Mesodermal cell (in vitro differentiated cells): ENCODE measurements around the gene ARL5C.

Experiments
- H3K27ac ChIP-seq: 2 replicates; pipeline ENCODE4 v1.7.0; 2013; ENCODE audit warnings: mild to moderate bottlenecking, low read depth, low read length, moderate library complexity; ENCODE audit not compliant: severe bottlenecking
- H3K36me3 ChIP-seq: 2 replicates; pipeline ENCODE4 v1.7.1; 2013; ENCODE audit warnings: mild to moderate bottlenecking, low read length, moderate library complexity; ENCODE audit not compliant: control insufficient read depth, insufficient read depth
- H3K4me1 ChIP-seq: one replicate; pipeline ENCODE4 v1.7.1; 2013; ENCODE audit warnings: mild to moderate bottlenecking, low read length; ENCODE audit not compliant: insufficient read depth, control insufficient read depth, poor library complexity, severe bottlenecking
- H3K4me3 ChIP-seq: 2 replicates; pipeline ENCODE4 v1.7.0; 2013; ENCODE audit warnings: low read length, control low read depth, mild to moderate bottlenecking; ENCODE audit not compliant: insufficient read depth, poor library complexity, severe bottlenecking; ENCODE audit errors: extremely low read depth
- H3K9me3 ChIP-seq: 2 replicates; pipeline ENCODE4 v1.7.1; 2013; ENCODE audit warnings: mild to moderate bottlenecking, low read length, moderate library complexity; ENCODE audit not compliant: control insufficient read depth
- WGBS, 2 experiments: methylation state at CpG; one replicate each; pipeline ENCODE4 v1.1.5; 2013; ENCODE audit warnings: missing lambda C conversion rate in 2 of 2; ENCODE audit not compliant: insufficient coverage in 2 of 2; 5-methylcytosine and 5-hydroxymethylcytosine counted together

ARL5C gene

DNA sequence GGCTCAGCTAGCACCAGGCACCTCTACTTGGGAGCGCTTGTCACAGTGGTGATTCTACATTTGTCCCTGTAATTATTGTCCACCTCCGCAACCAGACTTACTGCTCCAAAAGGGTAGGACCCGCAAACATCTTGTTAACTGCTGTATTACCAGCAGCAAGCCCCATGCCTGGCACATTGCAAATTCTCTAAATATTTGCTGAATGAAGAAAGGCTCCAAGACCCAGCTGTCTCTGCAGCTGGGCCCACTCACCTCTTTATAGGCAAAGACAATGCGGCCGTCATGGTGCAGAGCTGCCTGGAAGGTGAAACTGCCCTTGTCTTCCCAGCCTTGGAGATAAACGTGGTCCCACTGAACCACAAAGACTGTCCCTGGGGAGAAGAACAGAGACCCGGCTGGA, 58.8 kb downstream of the ARL5C start:
- Histone ChIP-seq H3K27ac (no peak overlapping the region), H3K9me3 (no peaks in the 10 kb centered on the region), H3K4me1 (peaks cover 3% of the 10 kb centered on the region), H3K4me3 (no peak overlapping the region), H3K36me3 (no peaks in the 10 kb centered on the region)
- WGBS, 2 experiments = 84 to 85% methylated on average over 7 of the region's 7 CpGs
